MM.1S (cell line): Measurements from ENCODE around the gene NOXO1.
A peak's percentile ranks its signal among the peaks of the same experiment; 100 is the strongest.

Source experiments
- DNase-seq: peaks from one replicate; pipeline ENCODE4 v3.0.0-alpha.2; 2015
- H2AFZ ChIP-seq: fragments of 300-600 bp; sonication (generic); 2 replicates; pipeline ENCODE4 v1.6.0; 2016; ENCODE audit warnings: antibody characterized with exemption, low read length
- H3F3A ChIP-seq: fragments of 300-600 bp; sonication (generic); 2 replicates; pipeline ENCODE4 v1.6.1; 2016; ENCODE audit warnings: mild to moderate bottlenecking, antibody characterized with exemption, low read length, moderate library complexity, mixed read lengths; ENCODE audit not compliant: insufficient read depth
- H3K27ac ChIP-seq: fragments of 300-600 bp; sonication (generic); 2 replicates; pipeline ENCODE4 v1.5.1; 2016; ENCODE audit warnings: mild to moderate bottlenecking, low read length
- H3K27me3 ChIP-seq: fragments of 300-600 bp; sonication (generic); replicated peaks from 2 replicates; pipeline ENCODE4 v1.6.0; 2016; ENCODE audit warnings: low read length; ENCODE audit not compliant: insufficient read depth
- H3K36me3 ChIP-seq: fragments of 300-600 bp; sonication (generic); replicated peaks from 2 replicates; pipeline ENCODE4 v1.6.1; 2016; ENCODE audit warnings: mild to moderate bottlenecking, low read length, mixed read lengths; ENCODE audit not compliant: insufficient read depth
- H3K4me1 ChIP-seq: fragments of 300-600 bp; sonication (generic); 2 replicates; pipeline ENCODE4 v1.6.1; 2016; ENCODE audit warnings: low read length, mixed read lengths
- H3K4me2 ChIP-seq: fragments of 300-600 bp; sonication (generic); 2 replicates; pipeline ENCODE4 v1.6.0; 2016; ENCODE audit warnings: low read depth, low read length
- H3K4me3 ChIP-seq: fragments of 300-600 bp; sonication (generic); 2 replicates; pipeline ENCODE4 v1.5.1; 2016; ENCODE audit warnings: low read length, mixed read lengths
- H3K79me2 ChIP-seq: fragments of 300-600 bp; sonication (generic); 2 replicates; pipeline ENCODE4 v1.6.1; 2016; ENCODE audit warnings: mixed run types, low read length, mixed read lengths
- H3K9ac ChIP-seq: fragments of 300-600 bp; sonication (generic); 2 replicates; pipeline ENCODE4 v1.6.1; 2016; ENCODE audit warnings: low read length, mixed read lengths
- H3K9me2 ChIP-seq: fragments of 300-600 bp; sonication (generic); replicated peaks from 2 replicates; pipeline ENCODE4 v1.6.1; 2016; ENCODE audit warnings: mild to moderate bottlenecking, low read length, mixed read lengths; ENCODE audit not compliant: insufficient read depth
- H3K9me3 ChIP-seq: fragments of 300-600 bp; sonication (generic); replicated peaks from 2 replicates; pipeline ENCODE4 v1.6.1; 2016; ENCODE audit warnings: mild to moderate bottlenecking, low read length, mixed read lengths; ENCODE audit not compliant: insufficient read depth
- H4K20me1 ChIP-seq: fragments of 300-600 bp; sonication (generic); 2 replicates; pipeline ENCODE4 v1.6.1; 2016; ENCODE audit warnings: mild to moderate bottlenecking, low read length, moderate library complexity, mixed read lengths; ENCODE audit not compliant: insufficient read depth
- EZH2 ChIP-seq: fragments of 300-600 bp; sonication (generic); optimal IDR thresholded peaks from 2 replicates; pipeline ENCODE3; 2017; ENCODE audit warnings: low read depth, mild to moderate bottlenecking, antibody characterized with exemption, low read length, mixed read lengths
- EZH2phosphoT487 ChIP-seq: fragments of 300-600 bp; sonication (generic); IDR thresholded peaks from 2 replicates; pipeline ENCODE4 v1.6.1; 2018; ENCODE audit warnings: antibody characterized with exemption, low read length
- TF ChIP-seq, protein P1 (sequence below): fragments of 300-600 bp; sonication (generic); IDR thresholded peaks from 2 replicates; pipeline ENCODE4 v1.5.1; 2016; ENCODE audit warnings: antibody characterized with exemption, low read length, mixed read lengths

The NOXO1 gene

DNA sequence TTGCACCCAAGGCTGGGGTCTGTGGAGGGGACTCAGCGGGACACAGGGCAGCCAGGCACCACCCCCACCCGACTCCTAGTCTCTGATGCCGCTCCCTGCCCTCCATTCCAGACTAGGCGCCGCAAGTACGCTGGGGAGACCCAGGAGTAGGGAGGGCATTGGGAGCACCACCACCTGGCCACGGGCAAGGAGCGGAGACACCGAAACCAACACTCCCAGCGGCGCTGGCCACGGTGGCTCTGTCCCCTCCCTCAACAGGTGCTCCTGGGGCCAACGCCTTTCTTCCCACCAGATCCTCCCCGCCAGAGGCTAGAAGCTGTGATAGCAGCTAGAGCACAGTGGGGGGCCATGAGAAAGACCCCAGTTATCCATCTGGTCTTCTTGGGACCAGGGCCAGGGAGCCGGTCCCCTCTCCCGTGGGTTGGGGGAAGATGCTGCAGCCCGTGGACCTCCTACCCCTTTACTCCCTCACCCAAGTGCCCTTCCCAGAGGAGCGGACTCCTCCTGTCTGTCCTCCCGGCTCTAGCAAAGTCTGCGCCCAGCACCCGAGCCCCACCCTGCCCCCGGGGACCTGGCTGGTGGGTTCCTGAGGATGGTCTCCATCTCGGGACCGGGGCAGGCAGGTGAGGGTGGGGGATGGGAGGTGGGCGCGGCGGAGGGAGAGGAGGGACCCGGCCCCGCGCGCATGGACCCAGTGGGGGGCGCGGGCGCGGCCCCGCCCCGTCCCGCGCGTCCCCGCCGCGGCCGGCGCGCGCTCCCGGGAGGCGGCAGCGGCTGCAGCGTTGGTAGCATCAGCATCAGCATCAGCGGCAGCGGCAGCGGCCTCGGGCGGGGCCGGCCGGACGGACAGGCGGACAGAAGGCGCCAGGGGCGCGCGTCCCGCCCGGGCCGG lies 8.2 kb upstream of the NOXO1 start, which contains the start of gene SYNGR3:
TSS of gene SYNGR3 (plus strand) at position 762 of the 892 bp plus-strand sequence. CDS start 133 bp downstream, outside the sequence.
- no peak for DNase-seq
- peak within 1 kb of the TSS; percentile 70 for H3K4me3 ChIP-seq
- peaks cover 15% of the 10 kb centered on the region for H3K79me2 ChIP-seq
- peaks cover 28% of the 10 kb centered on the region for H3K4me1 ChIP-seq
- H4K20me1 ChIP-seq = no peaks in the 10 kb centered on the region
- no peak within 1 kb of the TSS for H3K27ac ChIP-seq
- no peaks in the 10 kb centered on the region for H3K9me2 ChIP-seq
- H3K9ac ChIP-seq = peak within 1 kb of the TSS; percentile 55; the same call in 1 of the 2 replicates
- peak within 1 kb of the TSS; percentile 99 for H3K4me2 ChIP-seq
- TF ChIP-seq EZH2 = no peak
- TF ChIP-seq, protein P1, sequence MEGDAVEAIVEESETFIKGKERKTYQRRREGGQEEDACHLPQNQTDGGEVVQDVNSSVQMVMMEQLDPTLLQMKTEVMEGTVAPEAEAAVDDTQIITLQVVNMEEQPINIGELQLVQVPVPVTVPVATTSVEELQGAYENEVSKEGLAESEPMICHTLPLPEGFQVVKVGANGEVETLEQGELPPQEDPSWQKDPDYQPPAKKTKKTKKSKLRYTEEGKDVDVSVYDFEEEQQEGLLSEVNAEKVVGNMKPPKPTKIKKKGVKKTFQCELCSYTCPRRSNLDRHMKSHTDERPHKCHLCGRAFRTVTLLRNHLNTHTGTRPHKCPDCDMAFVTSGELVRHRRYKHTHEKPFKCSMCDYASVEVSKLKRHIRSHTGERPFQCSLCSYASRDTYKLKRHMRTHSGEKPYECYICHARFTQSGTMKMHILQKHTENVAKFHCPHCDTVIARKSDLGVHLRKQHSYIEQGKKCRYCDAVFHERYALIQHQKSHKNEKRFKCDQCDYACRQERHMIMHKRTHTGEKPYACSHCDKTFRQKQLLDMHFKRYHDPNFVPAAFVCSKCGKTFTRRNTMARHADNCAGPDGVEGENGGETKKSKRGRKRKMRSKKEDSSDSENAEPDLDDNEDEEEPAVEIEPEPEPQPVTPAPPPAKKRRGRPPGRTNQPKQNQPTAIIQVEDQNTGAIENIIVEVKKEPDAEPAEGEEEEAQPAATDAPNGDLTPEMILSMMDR = no peak
- no peak for TF ChIP-seq EZH2phosphoT487
- no peaks in the 10 kb centered on the region for H3K9me3 ChIP-seq
- H3F3A ChIP-seq = peaks cover 21% of the 10 kb centered on the region
- 0 out of 2 replicates have a peak, but pooled peaks cover 4% of the 10 kb centered on the region for H3K36me3 ChIP-seq
- H2AFZ ChIP-seq = peak within 1 kb of the TSS; percentile 84
- peaks cover 8% of the 10 kb centered on the region for H3K27me3 ChIP-seq

DNA sequence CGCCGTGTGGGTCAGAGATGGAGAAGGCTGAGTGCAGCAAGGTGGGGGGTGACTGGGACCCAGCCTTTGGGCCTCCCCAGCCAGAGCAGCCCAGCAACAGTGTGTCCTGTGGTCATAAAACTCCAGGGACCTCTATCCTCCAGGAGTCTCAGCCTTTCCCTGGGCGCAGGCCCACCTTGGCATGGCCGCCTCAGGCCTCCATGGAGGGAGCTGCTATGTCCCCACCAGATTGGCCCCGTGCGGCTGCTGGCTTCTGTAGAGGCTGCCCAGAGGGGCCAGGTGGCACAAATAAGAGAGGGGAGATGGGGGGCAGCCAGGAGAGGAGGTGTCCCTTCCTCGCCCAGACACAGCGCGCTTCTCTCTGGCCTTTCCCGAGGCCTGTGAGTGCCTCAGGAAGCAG lies 5.9 kb upstream of the NOXO1 start:
- Histone ChIP-seq H2AFZ (no peak overlapping the region), H3K9me3 (no peaks in the 10 kb centered on the region), H3K4me3 (no peak overlapping the region), H3K27ac (no peak overlapping the region), H3K36me3 (0 out of 2 replicates have a peak, but pooled peaks cover 4% of the 10 kb centered on the region), H4K20me1 (no peaks in the 10 kb centered on the region), H3F3A (peaks cover 26% of the 10 kb centered on the region), H3K4me2 (no peak overlapping the region), H3K9ac (no peak overlapping the region), H3K79me2 (peaks cover 16% of the 10 kb centered on the region), H3K4me1 (peaks cover 31% of the 10 kb centered on the region), H3K9me2 (no peaks in the 10 kb centered on the region), H3K27me3 (peaks cover 22% of the 10 kb centered on the region)
- no peak for DNase-seq
- TF ChIP-seq, protein P1 = no peak
- TF ChIP-seq EZH2 (no peak), EZH2phosphoT487 (no peak)

DNA sequence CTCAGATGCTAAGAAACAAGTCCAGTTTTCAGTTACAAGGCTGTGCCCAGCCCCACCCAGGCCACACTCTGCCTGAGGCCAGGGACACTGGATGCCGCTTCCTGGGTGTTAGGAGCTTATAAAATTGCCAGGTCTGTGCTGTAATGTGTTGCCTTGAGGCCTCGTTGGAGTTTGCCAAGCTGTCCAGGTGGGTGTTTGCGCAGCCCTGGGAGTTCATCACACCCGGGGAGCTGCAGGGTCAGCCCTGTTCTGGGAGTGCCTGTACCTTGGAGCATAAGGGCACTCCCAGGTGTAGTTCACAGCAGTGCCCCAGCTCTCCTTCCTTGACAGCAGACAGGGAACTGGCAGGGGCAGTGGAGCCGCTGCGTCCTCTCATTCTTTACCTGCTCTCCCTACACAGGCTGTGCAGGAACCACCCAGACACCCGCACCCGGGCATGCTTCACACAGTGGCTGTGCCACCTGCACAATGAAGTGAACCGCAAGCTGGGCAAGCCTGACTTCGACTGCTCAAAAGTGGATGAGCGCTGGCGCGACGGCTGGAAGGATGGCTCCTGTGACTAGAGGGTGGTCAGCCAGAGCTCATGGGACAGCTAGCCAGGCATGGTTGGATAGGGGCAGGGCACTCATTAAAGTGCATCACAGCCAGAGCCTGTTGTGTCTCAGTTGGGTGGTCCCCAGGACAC lies 4.3 kb upstream of the NOXO1 start:
- peaks cover 27% of the 10 kb centered on the region for H3F3A ChIP-seq
- no peak overlapping the region for H2AFZ ChIP-seq
- no peaks in the 10 kb centered on the region for H4K20me1 ChIP-seq
- 0 out of 2 replicates have a peak, but pooled peaks cover 4% of the 10 kb centered on the region for H3K36me3 ChIP-seq
- peaks cover 20% of the 10 kb centered on the region for H3K4me1 ChIP-seq
- H3K27me3 ChIP-seq = peaks cover 33% of the 10 kb centered on the region
- peaks cover 16% of the 10 kb centered on the region for H3K79me2 ChIP-seq
- no peaks in the 10 kb centered on the region for H3K9me2 ChIP-seq
- peak overlapping the region; percentile 99; the same call in 1 of the 2 replicates for H3K4me3 ChIP-seq
- TF ChIP-seq EZH2phosphoT487 = no peak
- no peak for TF ChIP-seq EZH2
- TF ChIP-seq, protein P1 = no peak
- no peak for DNase-seq
- H3K9me3 ChIP-seq = no peaks in the 10 kb centered on the region
- peak overlapping the region; percentile 86; the same call in 1 of the 2 replicates for H3K9ac ChIP-seq
- H3K27ac ChIP-seq = no peak overlapping the region
- H3K4me2 ChIP-seq = peak overlapping the region; percentile 91
